SK-N-SH (cell line): ENCODE results near the gene IRF1. TPM values are rescaled to one million over a fixed set of nuclear protein-coding genes. Genes with fewer than 3 reads are reported as not detected.

ENCODE experiments used
- CTCF ChIA-PET: fragments of 300-600, 350-600 bp; formaldehyde crosslinking; extraction: SDS; loops from one replicate; lab custom pipeline; 2021; lab: Yijun Ruan, JAX
- POLR2A ChIA-PET: fragments of 350-600 bp; sonication (Branson Sonifier 250); formaldehyde crosslinking; extraction: SDS; loops from one replicate; lab custom pipeline; 2020; ENCODE audit warnings: antibody characterized with exemption, inconsistent platforms; lab: Yijun Ruan, JAX
- DNase-seq: peaks from one replicate; pipeline ENCODE4 v3.0.0; 2012
- H2AFZ ChIP-seq: fragments of 200-600 bp; sonication (generic); 2 replicates; pipeline ENCODE4 v1.8.1; 2016; ENCODE audit warnings: antibody characterized with exemption, mild to moderate bottlenecking, low read depth
- H3F3A ChIP-seq: fragments of 200-600 bp; sonication (generic); replicated peaks from 2 replicates; pipeline ENCODE3; 2016; ENCODE audit warnings: antibody characterized with exemption, mild to moderate bottlenecking; ENCODE audit not compliant: insufficient read depth
- H3K27ac ChIP-seq, 2 experiments: fragments of 200-500 bp in 1 of 2; fragments of 200-600 bp in 1 of 2; sonication (Bioruptor generic) in 1 of 2; sonication (generic), shearing (Covaris generic) in 1 of 2; 2 replicates each; pipeline versions ENCODE4 v1.5.1 to v1.6.1; 2014 to 2016; ENCODE audit warnings: low read depth in 2 of 2, inconsistent platforms in 1 of 2, low read length in 1 of 2, mild to moderate bottlenecking in 1 of 2, mixed read lengths in 1 of 2
- H3K27me3 ChIP-seq: fragments of 200-600 bp; sonication (generic), shearing (Covaris generic); 2 replicates; pipeline ENCODE4 v1.6.1; 2016; ENCODE audit warnings: mixed run types; ENCODE audit not compliant: insufficient read depth
- H3K36me3 ChIP-seq, 2 experiments: fragments of 200-500 bp in 1 of 2; fragments of 200-600 bp in 1 of 2; sonication (Bioruptor generic) in 1 of 2; sonication (generic) in 1 of 2; replicated peaks in 1 of 2; 2 replicates each; pipeline versions ENCODE3 to v1.5.1; 2014 to 2016; ENCODE audit warnings: low read length in 1 of 2, mild to moderate bottlenecking in 1 of 2; ENCODE audit not compliant: insufficient read depth in 2 of 2, control insufficient read depth in 1 of 2
- H3K4me1 ChIP-seq, 2 experiments: fragments of 200-500 bp in 1 of 2; fragments of 200-600 bp in 1 of 2; sonication (Bioruptor generic) in 1 of 2; sonication (generic), shearing (Covaris generic) in 1 of 2; 2 replicates each; pipeline versions ENCODE4 v1.5.1 to v1.6.1; 2014 to 2016; ENCODE audit warnings: low read depth in 1 of 2, low read length in 1 of 2, mixed run types in 1 of 2; ENCODE audit not compliant: insufficient read depth in 2 of 2, control insufficient read depth in 1 of 2
- H3K4me2 ChIP-seq: fragments of 200-600 bp; sonication (generic), shearing (Covaris generic); 2 replicates; pipeline ENCODE4 v1.6.1; 2017; ENCODE audit warnings: mixed run types
- H3K4me3 ChIP-seq, 2 experiments: fragments of 200-500 bp in 1 of 2; fragments of 200-600 bp in 1 of 2; sonication (Bioruptor generic) in 1 of 2; sonication (generic), shearing (Covaris generic) in 1 of 2; 2 replicates each; pipeline versions ENCODE4 v1.5.1 to v1.8.1; 2014 to 2016; ENCODE audit warnings: low read depth in 2 of 2, inconsistent platforms in 1 of 2, low read length in 1 of 2, mild to moderate bottlenecking in 1 of 2, mixed read lengths in 1 of 2, moderate library complexity in 1 of 2
- H3K79me2 ChIP-seq: fragments of 200-600 bp; sonication (generic); 2 replicates; pipeline ENCODE4 v1.8.1; 2017; ENCODE audit warnings: mild to moderate bottlenecking; ENCODE audit not compliant: insufficient read depth
- H3K9ac ChIP-seq: fragments of 200-600 bp; sonication (generic); 2 replicates; pipeline ENCODE4 v1.6.1; 2017; ENCODE audit warnings: mixed run types
- H3K9me2 ChIP-seq: fragments of 200-600 bp; sonication (generic); 2 replicates; pipeline ENCODE4 v1.6.1; 2017; ENCODE audit warnings: mixed run types
- H3K9me3 ChIP-seq: fragments of 200-600 bp; sonication (generic); 2 replicates; pipeline ENCODE4 v1.6.1; 2017; ENCODE audit warnings: mixed run types, mild to moderate bottlenecking, moderate library complexity
- H4K20me1 ChIP-seq: fragments of 200-600 bp; sonication (generic); 2 replicates; pipeline ENCODE4 v1.6.1; 2017; ENCODE audit warnings: mild to moderate bottlenecking, mixed run types; ENCODE audit not compliant: insufficient read depth
- CHD2 ChIP-seq: fragments of 150-350 bp; IDR thresholded peaks from 2 replicates; pipeline ENCODE4 v1.6.1; 2018; ENCODE audit warnings: low read length; ENCODE audit not compliant: partially characterized antibody
- CTCF ChIP-seq: fragments of 200-600 bp; sonication (generic); IDR thresholded peaks from 2 replicates; pipeline ENCODE4 v1.6.1; 2017; ENCODE audit warnings: antibody characterized with exemption, mild to moderate bottlenecking, moderate library complexity
- ELF1 ChIP-seq: IDR thresholded peaks from 2 replicates; pipeline ENCODE4 v1.4.0; 2012
- EP300 ChIP-seq, 2 experiments: IDR thresholded peaks; 2 replicates each; pipeline versions ENCODE4 v1.4.0 to v1.6.1; 2012; ENCODE audit warnings: borderline replicate concordance in 1 of 2, low read depth in 1 of 2, low read length in 1 of 2
- MAX ChIP-seq: IDR thresholded peaks from 2 replicates; pipeline ENCODE4 v1.4.0; 2012; ENCODE audit warnings: low read depth
- PBX3 ChIP-seq: IDR thresholded peaks from 2 replicates; pipeline ENCODE4; 2012
- RFX5 ChIP-seq: IDR thresholded peaks from 2 replicates; pipeline ENCODE4 v1.6.1; 2012; ENCODE audit warnings: mild to moderate bottlenecking, improper control_type of control experiment, low read length
- USF1 ChIP-seq: IDR thresholded peaks from 2 replicates; pipeline ENCODE4 v1.4.0; 2012; ENCODE audit warnings: low read depth, borderline replicate concordance
- WGBS: methylation state at CpG from one replicate; pipeline ENCODE4 v1.1.6; 2017; ENCODE audit warnings: low lambda C conversion rate; 5-methylcytosine and 5-hydroxymethylcytosine counted together
- polyA plus RNA-seq, 3 experiments: library from polyadenylated mRNA; depleted of rRNA; stranded (reverse); fragments of >200 nt; gene quantifications; 2 replicates each; pipeline ENCODE4 v1.2.3, GENCODE V29; 2012

IRF1 gene
- polyA plus RNA-seq, 1 of the 3 experiments (the other 2 are of a cell fraction) = 15.2 TPM

- TF ChIP-seq CTCF (no peak), PBX3 (no peak), USF1 (no peak), RFX5 (no peak)
- TF ChIP-seq, all 33 proteins: peak for 0
Measured at GRCh38 chr5:132462856-132463745, 27.5 kb downstream of the IRF1 start (continued).

- Histone ChIP-seq H3K27me3 (no peaks in the 10 kb centered on the region), H3K9me2 (no peaks in the 10 kb centered on the region), H4K20me1 (no peaks in the 10 kb centered on the region), H3K9me3 (no peaks in the 10 kb centered on the region), H3K4me2 (no peak overlapping the region), H3K36me3 (no peaks in the 10 kb centered on the region), H3K9ac (no peak overlapping the region), H3K79me2 (no peaks in the 10 kb centered on the region), H3K27ac (no peak overlapping the region), H3K4me3 (no peak overlapping the region), H3K4me1 (peaks cover 37 to 39% of the 10 kb centered on the region in 2 experiments; a peak in 3 of 4 replicates), H2AFZ (no peak overlapping the region), H3F3A (peaks cover 21% of the 10 kb centered on the region)
- DNase-seq = no peak
- 77% methylated on average over 6 of the region's 6 CpGs for WGBS
- ChIA-PET CTCF (interaction anchor here (1.3 kb wide), 1 partner anchor 29 kb away, joined by 3 read pairs; no protein-coding TSS in a partner anchor), POLR2A (interaction anchor here (1.0 kb wide), 1 partner anchor 28 kb away, joined by 3 read pairs; the partner anchor contains the start of gene IRF1)
- no peak for TF ChIP-seq ELF1
Measured at GRCh38 chr5:132462333-132462732, 28.2 kb downstream of the IRF1 start.

- 94% methylated on average over 2 of the region's 2 CpGs for WGBS
- Histone ChIP-seq H3K9me2 (no peaks in the 10 kb centered on the region), H3F3A (peaks cover 26% of the 10 kb centered on the region), H3K4me2 (no peak overlapping the region), H3K27ac (no peak overlapping the region), H2AFZ (no peak overlapping the region), H3K9me3 (no peaks in the 10 kb centered on the region), H3K27me3 (no peaks in the 10 kb centered on the region), H4K20me1 (no peaks in the 10 kb centered on the region), H3K4me3 (no peak overlapping the region)
- CTCF ChIA-PET = no interaction called here
- no peak for DNase-seq
- no peak for TF ChIP-seq CTCF
- no peak for TF ChIP-seq RFX5
- no peak for TF ChIP-seq PBX3
- TF ChIP-seq EP300 (IDR thresholded peaks at IDR 0.05; ENCODE audit: borderline replicate concordance in 1 of 2, low read depth in 1 of 2, low read length in 1 of 2) = no peak
- no peak for TF ChIP-seq CHD2
- TF ChIP-seq MAX = no peak
- TF ChIP-seq, all 33 proteins: peak for 0
- peaks cover 41 to 45% of the 10 kb centered on the region in 2 experiments; a peak in 3 of 4 replicates for H3K4me1 ChIP-seq
- POLR2A ChIA-PET = no interaction called here
- H3K36me3 ChIP-seq = no peaks in the 10 kb centered on the region
- H3K9ac ChIP-seq = no peak overlapping the region
- no peaks in the 10 kb centered on the region for H3K79me2 ChIP-seq
Measured at GRCh38 chr5:132461569-132462070, 29.0 kb downstream of the IRF1 start.
